HL-60 (cell line): ENCODE measurements around the gene COPG1.

Experiments
- POLR2AphosphoS5 ChIP-seq: IDR thresholded peaks from 2 replicates; pipeline ENCODE4 v1.6.1; 2012; ENCODE audit warnings: low read depth
- TF ChIP-seq, protein P1 (sequence below): IDR thresholded peaks from one replicate; pipeline ENCODE4 v1.5.1; 2011; ENCODE audit warnings: low read length, control low read depth, inconsistent platforms; ENCODE audit not compliant: insufficient read depth
- TF ChIP-seq, protein P2 (sequence below): IDR thresholded peaks from 2 replicates; pipeline ENCODE4 v1.6.1; 2012; ENCODE audit warnings: low read depth; ENCODE audit not compliant: insufficient replicate concordance

DNA sequence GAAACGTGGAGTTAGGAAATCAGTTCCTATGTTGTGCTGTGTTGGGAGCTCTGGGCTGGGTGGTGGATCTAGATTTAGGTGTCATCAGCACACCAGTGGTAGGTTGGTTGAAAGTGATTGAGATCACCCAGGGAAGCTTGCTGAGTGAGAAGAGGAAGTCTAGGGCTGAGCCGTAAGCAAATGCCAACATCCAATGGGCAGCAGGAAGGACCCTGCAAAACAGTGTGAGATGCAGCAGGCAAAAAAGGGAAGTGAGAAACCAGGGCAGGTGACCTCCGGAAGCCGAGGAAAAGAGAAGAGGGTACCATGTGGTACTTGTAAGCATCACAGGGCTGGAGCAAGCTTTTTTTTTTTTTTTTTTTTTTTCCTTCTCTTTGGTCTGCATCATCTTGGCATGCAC, 15.9 kb upstream of the COPG1 start:
- TF ChIP-seq, protein P1, sequence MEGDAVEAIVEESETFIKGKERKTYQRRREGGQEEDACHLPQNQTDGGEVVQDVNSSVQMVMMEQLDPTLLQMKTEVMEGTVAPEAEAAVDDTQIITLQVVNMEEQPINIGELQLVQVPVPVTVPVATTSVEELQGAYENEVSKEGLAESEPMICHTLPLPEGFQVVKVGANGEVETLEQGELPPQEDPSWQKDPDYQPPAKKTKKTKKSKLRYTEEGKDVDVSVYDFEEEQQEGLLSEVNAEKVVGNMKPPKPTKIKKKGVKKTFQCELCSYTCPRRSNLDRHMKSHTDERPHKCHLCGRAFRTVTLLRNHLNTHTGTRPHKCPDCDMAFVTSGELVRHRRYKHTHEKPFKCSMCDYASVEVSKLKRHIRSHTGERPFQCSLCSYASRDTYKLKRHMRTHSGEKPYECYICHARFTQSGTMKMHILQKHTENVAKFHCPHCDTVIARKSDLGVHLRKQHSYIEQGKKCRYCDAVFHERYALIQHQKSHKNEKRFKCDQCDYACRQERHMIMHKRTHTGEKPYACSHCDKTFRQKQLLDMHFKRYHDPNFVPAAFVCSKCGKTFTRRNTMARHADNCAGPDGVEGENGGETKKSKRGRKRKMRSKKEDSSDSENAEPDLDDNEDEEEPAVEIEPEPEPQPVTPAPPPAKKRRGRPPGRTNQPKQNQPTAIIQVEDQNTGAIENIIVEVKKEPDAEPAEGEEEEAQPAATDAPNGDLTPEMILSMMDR, result no peak
- peak; percentile 45; the same call in 1 of the 2 replicates for TF ChIP-seq POLR2AphosphoS5
- TF ChIP-seq, protein P2, sequence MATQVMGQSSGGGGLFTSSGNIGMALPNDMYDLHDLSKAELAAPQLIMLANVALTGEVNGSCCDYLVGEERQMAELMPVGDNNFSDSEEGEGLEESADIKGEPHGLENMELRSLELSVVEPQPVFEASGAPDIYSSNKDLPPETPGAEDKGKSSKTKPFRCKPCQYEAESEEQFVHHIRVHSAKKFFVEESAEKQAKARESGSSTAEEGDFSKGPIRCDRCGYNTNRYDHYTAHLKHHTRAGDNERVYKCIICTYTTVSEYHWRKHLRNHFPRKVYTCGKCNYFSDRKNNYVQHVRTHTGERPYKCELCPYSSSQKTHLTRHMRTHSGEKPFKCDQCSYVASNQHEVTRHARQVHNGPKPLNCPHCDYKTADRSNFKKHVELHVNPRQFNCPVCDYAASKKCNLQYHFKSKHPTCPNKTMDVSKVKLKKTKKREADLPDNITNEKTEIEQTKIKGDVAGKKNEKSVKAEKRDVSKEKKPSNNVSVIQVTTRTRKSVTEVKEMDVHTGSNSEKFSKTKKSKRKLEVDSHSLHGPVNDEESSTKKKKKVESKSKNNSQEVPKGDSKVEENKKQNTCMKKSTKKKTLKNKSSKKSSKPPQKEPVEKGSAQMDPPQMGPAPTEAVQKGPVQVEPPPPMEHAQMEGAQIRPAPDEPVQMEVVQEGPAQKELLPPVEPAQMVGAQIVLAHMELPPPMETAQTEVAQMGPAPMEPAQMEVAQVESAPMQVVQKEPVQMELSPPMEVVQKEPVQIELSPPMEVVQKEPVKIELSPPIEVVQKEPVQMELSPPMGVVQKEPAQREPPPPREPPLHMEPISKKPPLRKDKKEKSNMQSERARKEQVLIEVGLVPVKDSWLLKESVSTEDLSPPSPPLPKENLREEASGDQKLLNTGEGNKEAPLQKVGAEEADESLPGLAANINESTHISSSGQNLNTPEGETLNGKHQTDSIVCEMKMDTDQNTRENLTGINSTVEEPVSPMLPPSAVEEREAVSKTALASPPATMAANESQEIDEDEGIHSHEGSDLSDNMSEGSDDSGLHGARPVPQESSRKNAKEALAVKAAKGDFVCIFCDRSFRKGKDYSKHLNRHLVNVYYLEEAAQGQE, result no peak
